ENCODE data around the gene SLCO3A1. TPM values are rescaled to one million over a fixed set of nuclear protein-coding genes. Genes with fewer than 3 reads are reported as not detected.

The SLCO3A1 gene
- total RNA-seq, 3 donors from 2014 or later, result 8.5 to 14.1 (median 13.6) TPM

DNA sequence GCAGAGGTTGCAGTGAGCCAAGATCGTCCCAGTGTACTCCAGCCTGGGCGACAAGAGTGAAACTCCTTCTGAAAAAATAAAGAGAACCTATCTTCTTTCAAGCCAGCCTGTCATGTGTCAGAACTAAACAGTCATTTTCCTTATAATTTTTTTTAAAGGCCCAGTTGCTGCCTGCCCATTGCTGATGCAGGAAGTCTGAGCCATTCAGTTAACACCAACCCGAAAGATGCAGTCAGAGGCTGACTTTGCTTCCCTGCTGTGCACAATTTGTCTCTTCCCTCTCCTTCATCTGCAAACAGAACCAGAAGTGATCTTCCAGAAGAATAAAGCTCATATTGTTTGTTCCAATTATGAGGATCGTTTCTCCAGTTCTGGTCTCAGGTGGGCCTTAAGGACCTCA lies 220.6 kb downstream of the SLCO3A1 start:
- Histone ChIP-seq H3K4me1 (no peaks in the 10 kb centered on the region), H3K27ac (peak overlapping the region in 1 of 2 donors; percentile 12), H3K4me3 (no peak overlapping the region), H3K9me3 (no peaks in the 10 kb centered on the region), H3K27me3 (no peaks in the 10 kb centered on the region), H3K36me3 (no peaks in the 10 kb centered on the region)
- TF ChIP-seq POLR2AphosphoS5 (IDR thresholded peaks at IDR 0.05) (no peak), POLR2A (IDR thresholded peaks at IDR 0.05) (no peak)
- TF ChIP-seq, protein P1, sequence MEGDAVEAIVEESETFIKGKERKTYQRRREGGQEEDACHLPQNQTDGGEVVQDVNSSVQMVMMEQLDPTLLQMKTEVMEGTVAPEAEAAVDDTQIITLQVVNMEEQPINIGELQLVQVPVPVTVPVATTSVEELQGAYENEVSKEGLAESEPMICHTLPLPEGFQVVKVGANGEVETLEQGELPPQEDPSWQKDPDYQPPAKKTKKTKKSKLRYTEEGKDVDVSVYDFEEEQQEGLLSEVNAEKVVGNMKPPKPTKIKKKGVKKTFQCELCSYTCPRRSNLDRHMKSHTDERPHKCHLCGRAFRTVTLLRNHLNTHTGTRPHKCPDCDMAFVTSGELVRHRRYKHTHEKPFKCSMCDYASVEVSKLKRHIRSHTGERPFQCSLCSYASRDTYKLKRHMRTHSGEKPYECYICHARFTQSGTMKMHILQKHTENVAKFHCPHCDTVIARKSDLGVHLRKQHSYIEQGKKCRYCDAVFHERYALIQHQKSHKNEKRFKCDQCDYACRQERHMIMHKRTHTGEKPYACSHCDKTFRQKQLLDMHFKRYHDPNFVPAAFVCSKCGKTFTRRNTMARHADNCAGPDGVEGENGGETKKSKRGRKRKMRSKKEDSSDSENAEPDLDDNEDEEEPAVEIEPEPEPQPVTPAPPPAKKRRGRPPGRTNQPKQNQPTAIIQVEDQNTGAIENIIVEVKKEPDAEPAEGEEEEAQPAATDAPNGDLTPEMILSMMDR (IDR thresholded peaks at IDR 0.05), result no peak
- intact Hi-C loops (cut with DNase I; ENCODE audit: low total_unique reads), result no loop called here
- DNase-seq (ENCODE audit: low spot score in 2 of 2), result no peak

DNA sequence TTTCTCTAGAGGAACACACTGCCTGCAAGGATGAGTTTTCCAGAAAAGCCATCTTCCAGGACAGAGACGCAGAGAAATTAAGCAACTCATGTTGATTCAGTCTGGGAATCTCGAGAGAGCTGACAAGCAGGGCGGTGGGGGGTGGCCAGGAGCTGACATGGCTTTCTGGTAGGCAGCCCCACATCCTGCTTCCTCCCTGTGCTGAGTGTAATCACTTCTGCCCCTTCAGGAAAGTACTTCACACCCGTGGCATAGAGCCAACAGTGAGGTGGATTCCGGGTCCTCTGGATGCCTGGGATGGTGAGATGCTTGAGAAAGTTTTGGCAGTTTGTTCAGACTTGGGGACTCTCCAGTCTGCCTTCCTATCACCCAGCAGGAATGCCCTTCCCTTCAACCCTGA lies 221.1 kb downstream of the SLCO3A1 start:
- Histone ChIP-seq H3K4me3 (no peak overlapping the region), H3K27ac (peak overlapping the region in 1 of 2 donors; percentile 12), H3K9me3 (no peaks in the 10 kb centered on the region), H3K4me1 (no peaks in the 10 kb centered on the region), H3K27me3 (no peaks in the 10 kb centered on the region), H3K36me3 (no peaks in the 10 kb centered on the region)
- intact Hi-C loops (cut with DNase I; ENCODE audit: low total_unique reads), result no loop called here
- no peak for TF ChIP-seq POLR2A (IDR thresholded peaks at IDR 0.05)
- DNase-seq (ENCODE audit: low spot score in 2 of 2), result no peak

DNA sequence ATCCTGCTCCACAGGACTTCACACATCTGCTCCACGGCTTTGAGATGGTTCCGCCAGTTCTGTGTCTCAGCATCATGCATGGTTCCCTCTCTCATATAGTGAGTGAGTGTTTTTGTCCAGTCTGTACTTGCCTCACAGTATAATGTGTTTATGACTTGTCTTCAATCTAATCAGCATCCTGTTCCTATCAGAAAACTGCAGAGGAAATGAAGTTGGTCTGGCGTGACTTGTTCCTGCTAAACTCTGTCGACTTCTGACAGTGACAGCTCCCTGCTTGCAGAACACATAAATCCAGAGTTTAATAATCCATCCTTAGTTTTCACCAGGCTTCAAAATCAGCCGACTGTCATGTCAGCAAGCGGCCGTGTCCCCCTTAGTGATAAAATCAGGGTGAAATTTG lies 222.3 kb downstream of the SLCO3A1 start:
- Histone ChIP-seq H3K4me3 (no peak overlapping the region), H3K27me3 (no peaks in the 10 kb centered on the region), H3K27ac (no peak overlapping the region), H3K9me3 (no peaks in the 10 kb centered on the region), H3K4me1 (no peaks in the 10 kb centered on the region), H3K36me3 (no peaks in the 10 kb centered on the region)
- intact Hi-C loops (cut with DNase I; ENCODE audit: low total_unique reads), result no loop called here
- TF ChIP-seq, protein P1 (IDR thresholded peaks at IDR 0.05), result no peak
- TF ChIP-seq POLR2A (IDR thresholded peaks at IDR 0.05) (no peak), POLR2AphosphoS5 (IDR thresholded peaks at IDR 0.05) (no peak)
- no peak for DNase-seq (ENCODE audit: low spot score in 2 of 2)

DNA sequence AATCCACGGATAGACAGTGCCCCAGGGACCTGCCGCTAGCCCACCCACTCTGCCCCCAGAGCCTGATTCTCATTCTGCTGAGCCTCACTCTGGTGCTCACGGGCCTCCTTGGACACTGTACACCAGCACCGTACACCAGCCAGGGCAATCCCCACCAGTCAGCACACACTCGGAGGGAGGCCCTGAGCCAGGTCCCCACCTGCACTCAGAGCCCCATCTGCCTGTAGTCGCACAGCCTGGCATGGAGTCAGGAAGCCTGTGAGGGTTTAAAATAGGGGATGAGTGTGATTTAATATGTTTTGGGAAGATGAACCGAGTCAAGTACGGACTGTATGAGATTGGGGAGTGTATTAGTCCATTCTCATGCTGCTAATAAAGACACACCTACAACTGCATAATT lies 223.0 kb downstream of the SLCO3A1 start:
- H3K4me1 ChIP-seq, result no peaks in the 10 kb centered on the region
- H3K9me3 ChIP-seq, result no peaks in the 10 kb centered on the region

DNA sequence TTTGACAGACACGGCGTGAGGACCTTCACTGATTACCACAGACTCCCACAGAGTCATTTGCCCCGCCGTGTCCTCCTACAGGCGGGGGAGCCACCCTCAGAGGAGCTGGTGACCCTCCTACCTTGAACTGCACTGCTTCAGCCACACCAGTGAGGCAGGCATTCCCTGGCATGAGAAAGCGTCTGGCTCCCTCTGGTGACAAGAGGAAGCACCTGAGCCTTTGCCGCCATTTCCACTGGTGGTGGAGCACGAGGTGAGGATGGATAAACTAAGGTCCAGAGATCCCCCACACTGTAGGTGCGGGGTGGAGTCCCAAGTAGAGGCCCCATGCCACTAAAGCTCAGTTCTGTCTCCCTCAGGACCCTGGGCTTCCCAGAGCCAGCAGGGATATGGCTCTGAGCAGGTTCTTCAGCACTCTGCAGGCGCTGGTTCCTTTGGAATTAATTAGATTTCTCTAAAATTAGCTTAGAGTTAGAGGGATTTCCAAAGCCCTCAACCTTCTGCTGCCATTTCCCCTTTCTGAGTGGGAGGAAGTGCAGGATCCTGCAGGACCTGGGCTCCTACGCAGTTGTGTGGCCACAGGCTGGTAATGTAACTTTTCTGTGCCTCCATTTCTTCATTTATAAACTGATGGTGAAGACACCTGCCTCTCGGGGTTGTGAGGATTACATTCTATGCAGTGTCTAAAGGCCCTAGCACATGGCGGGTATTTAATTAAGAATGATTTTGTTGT lies 224.0 kb downstream of the SLCO3A1 start:
- H3K27ac ChIP-seq, result no peak overlapping the region
- no peaks in the 10 kb centered on the region for H3K36me3 ChIP-seq
- H3K9me3 ChIP-seq, result no peaks in the 10 kb centered on the region
- DNase-seq (ENCODE audit: low spot score in 2 of 2), result peak; percentile 63 to 70
- intact Hi-C loops (cut with DNase I; ENCODE audit: low total_unique reads), result no loop called here
- H3K27me3 ChIP-seq, result no peaks in the 10 kb centered on the region
- H3K4me1 ChIP-seq, result no peaks in the 10 kb centered on the region
- H3K4me3 ChIP-seq, result no peak overlapping the region
- TF ChIP-seq, protein P1 (IDR thresholded peaks at IDR 0.05), result peak; percentile 47 to 80 (median 78)
- TF ChIP-seq POLR2A (IDR thresholded peaks at IDR 0.05), result no peak
- TF ChIP-seq POLR2AphosphoS5 (IDR thresholded peaks at IDR 0.05), result peak in 2 of 3 donors; percentile 32 to 39

More for the DNA sequence above, 223.0 kb downstream of the SLCO3A1 start:
- Histone ChIP-seq H3K27me3 (no peaks in the 10 kb centered on the region), H3K36me3 (no peaks in the 10 kb centered on the region), H3K27ac (no peak overlapping the region), H3K4me3 (no peak overlapping the region)
- no peak for TF ChIP-seq POLR2AphosphoS5 (IDR thresholded peaks at IDR 0.05)
- TF ChIP-seq, protein P1 (IDR thresholded peaks at IDR 0.05), result no peak
- TF ChIP-seq POLR2A (IDR thresholded peaks at IDR 0.05), result no peak
- no peak for DNase-seq (ENCODE audit: low spot score in 2 of 2)
- intact Hi-C loops (cut with DNase I; ENCODE audit: low total_unique reads), result no loop called here
